HG02852 (cell line): ENCODE results near the gene HEATR5A.

ENCODE experiments used
- ATAC-seq: cut with Tn5 transposase; IDR thresholded peaks from one replicate; pipeline ENCODE4 v1.9.1; 2021; ENCODE audit warnings: mild to moderate bottlenecking, moderate library complexity; ENCODE audit not compliant: unreplicated experiment

Gene HEATR5A

DNA sequence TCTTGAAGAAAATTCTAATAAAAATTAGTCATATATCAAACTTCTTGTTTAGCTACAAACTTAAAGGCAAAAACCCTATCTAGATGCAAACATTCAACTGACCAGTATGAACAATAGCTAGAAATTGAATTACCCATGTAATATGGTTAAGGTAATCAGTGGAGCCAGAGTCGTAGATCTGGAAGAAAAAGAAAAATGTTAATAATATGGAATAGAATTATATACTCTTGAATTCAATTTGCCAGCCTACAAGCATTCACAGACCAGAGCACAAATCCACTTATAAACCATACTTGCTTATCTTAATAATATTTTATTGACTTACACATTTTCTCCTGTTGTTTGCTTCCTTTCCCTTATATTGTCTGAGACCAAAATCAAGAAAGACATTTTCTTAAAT lies 7.7 kb upstream of the HEATR5A start:
- no peak for ATAC-seq

DNA sequence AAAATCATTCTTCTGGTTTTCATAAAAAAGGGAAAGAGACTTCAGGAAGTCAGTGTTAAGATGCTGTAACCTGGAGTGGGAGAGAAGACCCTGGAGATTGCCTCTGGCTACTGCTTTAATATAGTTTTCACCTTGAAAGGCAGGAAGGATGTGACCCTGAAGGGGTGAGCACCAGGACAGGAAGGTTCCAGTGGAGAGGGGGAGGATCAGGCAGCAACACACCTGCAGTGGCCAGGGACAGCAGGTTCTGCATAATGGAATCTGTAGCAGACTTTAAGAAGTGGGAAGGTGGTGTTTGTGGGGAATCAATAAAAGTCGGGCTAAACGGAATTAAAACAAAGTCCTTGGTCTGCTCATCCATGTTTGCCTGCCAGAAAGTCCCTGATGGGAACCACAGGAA lies 6.3 kb upstream of the HEATR5A start:
- no peak for ATAC-seq

DNA sequence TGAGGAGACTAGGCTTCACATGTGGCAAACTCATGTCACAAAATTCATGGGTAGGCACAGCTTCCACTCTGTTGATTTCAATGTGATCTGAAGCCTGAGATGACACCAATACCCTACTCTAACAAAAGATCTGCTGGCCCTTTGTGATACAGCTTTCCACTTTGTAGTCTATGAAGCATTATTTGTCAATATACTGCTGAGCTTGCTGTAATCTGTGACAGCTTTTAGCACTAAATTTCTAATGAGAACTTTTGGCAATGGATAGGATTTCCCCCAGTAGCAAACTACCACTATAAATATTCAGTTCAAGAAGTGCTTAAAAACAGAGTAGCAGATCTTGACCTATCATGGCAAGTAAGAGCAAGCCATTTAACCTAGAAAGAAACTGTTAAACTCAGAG lies 5.6 kb upstream of the HEATR5A start:
- ATAC-seq, result no peak

DNA sequence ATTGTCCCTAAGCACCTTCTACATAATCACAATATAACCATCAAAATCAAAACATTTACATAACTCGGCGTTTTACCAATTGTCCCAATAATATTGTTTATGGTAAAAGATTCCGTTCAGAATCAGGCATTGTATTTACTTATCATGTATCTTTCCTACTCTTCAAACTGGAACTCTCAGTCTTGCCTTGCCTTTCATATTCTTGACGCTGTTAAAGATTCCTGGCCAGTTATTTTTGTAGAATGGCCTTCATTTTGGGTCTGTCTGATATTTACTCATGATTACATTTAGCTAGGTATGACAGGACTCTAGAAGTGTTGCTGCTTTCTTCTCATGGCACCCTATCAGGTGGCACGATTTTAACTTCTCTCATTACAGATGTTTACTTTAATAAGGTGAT lies 850 bp upstream of the HEATR5A start:
- no peak for ATAC-seq

DNA sequence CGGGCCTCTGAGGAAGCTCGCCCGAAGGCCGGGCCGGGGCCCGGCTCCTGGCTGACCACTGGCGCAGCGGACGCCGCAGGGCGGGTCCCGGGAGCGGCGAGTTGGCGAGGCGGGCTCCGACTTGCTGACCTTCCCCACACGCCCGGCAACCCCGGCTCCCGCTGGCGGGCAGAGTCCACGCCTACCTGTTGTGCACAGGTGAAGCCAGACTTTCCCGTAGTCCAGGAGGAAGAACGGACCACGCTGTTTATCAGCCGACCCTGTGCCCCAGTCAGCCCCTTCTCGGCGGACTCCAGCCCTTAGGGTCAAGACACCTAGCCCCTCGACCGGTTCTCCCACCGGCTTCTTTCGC lies 407 bp downstream of the HEATR5A start:
- peak; percentile 23 for ATAC-seq

DNA sequence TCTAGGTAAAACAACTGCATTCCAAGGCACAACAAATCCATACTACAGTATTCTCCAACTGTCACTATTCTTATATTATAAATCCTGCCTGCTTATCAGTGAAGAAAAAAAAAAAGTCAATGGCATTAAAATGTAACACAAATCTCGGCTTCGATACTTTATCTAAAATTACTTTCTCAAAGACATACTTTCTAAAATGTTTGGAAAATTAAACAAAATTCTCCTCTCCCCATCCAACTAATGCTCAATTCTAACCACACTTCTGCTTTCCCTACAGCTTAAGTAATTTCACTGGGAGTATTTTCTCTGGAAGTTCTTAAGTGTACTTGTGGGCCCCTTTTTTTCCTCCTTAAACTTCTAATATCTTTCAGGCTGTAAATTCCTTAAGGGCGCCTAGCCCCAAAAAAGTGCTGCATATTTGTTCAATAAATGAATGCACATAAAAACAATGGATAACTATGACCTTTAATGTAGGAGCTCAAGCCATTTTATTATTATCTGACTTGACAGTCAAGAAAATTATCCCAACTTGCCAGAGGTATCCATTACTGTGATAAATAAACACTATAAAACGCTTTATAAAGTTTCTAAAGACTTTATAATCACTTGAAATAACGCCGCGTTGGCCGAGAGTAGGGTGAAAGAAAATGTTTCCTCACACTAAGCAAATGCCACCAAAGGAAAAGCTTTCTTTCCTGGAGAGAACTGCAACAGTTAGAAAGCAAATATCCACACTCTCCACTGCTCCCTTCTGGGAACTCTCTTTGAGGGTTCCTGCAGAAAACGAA lies 977 bp downstream of the HEATR5A start:
- no peak for ATAC-seq

DNA sequence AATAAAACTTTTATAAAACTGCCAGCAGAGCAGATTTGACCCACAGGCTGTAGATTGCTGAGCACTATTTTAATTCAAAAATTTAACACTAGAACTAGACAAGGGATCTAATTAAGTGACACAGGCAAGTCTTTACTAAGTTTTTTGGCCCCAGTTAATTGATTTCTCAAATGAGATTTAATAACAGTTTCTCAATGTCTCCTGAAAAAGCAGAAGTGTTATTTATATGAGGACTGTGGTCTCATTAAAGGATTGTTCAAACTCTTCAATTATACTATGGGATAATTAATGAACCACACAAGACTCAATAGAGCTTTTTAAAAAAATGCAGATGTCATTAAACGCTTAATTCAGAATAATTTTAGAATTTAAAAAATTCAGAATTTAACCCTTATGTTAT lies 1.9 kb downstream of the HEATR5A start:
- ATAC-seq, result no peak

DNA sequence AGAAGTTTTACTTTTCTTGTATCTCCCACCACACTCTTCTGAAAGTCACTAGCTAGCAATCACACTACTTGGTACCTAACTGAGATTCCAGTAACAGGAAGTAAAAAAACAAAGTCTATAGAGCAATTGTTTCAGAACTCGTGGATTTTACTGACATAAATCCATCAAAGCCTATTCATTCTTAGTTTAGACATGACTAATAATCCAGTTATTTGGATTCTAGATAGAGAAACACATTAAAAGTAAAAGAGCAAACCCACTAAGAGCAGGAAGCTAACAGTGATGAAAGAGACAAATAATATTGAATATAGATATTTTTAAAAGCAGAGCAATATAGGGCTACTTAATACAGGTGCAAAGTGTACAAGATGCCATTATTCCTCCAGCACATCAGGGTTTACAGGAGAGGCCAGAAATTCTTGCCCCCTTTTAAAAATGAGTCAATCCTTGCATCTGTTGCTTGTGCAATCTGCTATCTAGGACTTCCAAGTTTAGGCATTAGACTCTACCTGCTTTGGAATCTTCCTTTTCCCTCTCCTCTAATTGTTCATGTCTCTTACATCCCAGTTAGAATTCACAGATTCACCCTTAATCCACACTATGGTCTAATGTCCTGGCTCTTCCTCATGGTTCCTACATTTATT lies 6.0 kb downstream of the HEATR5A start:
- no peak for ATAC-seq

DNA sequence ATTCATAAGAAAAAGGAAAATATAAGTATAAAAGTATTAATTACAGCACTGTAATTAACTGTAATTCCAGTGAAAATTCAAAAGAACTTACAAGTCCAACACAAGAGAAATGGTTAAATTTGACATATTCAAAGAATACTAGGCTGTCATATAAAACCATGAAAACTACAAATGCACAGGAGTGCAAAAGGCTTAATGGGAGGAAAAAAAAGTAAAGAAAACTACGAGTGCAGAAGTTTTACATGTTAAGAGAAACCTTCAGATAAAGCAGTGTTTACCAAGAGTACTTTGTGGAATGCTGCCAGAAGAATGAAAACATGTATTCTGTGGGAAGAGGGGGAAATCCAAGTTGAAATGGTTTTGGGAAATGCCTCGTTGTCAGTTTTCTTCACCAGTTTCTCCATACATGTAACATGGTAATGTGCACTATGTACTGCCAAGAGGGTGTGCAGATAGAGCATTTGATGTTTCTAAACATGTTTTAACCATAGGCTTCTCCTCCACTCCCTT lies 9.1 kb downstream of the HEATR5A start:
- ATAC-seq, result no peak

DNA sequence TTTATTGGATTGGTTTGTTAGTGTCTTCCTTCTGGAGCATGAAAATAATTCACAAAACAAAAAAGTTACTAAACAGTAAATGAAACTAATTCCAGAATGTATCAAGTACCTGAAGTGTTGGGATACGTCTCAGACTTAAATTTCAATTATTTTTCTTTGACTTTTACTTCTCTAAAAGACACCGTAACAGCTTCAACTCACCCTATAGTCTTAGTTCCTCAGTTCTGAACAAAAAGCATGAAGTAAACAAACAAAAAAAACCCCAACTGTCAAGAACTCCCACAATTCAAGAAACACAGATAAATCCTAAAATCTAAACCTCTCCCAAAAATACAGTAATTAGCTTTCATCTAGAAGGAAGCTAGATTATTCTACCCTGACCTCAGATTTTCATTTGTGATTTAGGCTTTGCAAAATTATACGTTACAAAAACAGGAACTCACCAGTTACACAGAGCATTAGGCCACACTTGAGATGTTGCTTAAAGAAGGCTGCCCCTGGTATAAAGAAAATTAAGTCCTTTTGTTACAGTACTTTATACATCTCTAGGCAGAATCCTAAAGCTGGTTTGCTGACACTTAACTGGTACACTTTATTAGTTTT lies 10.2 kb downstream of the HEATR5A start:
- no peak for ATAC-seq

DNA sequence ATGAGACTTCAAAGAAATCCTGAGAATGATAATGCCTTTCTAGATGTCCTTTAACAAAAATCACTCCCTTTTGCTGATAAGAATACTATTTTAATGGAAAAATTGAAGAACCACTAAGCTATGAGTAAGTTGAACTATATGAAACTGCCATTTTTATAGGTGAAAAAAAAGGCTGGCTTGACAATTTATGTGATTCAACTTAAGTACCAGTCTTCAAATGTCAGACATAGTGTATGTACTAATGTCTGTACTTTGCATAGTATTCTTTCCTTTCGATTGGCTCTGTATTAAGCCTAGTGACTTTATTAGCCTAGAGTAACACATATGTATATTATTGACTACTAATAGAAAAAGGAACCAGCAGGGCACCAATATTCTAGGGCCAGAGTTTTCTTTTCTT lies 11.9 kb downstream of the HEATR5A start:
- ATAC-seq, result no peak

DNA sequence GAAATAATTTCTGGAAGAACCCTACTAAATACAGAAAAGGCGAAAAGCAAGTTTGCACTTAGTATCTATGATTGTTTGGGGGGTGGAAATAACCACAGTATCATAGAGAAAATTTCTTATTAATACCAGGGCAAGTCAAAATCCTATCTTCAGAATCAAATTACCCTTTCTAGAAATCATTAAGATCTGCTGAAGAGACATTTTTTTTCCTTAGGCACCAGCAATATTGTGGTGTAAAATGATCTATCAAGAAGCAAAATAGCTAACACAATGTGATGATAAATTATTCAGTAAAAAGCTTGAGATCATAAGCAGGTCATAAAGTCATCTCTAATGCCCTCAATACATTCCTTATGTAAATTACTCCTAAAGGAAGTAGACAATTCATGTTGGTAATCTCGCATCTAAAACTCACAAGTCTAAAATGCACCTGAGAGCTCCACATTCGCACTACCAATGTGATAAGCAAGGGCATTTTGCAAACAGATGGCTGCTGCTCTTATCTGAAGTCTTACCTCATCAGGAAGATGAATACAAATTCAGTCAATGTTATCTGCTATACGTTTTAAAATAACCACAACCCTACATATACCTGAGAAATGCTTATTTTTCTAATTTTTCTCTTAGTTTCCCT lies 14.6 kb downstream of the HEATR5A start:
- ATAC-seq, result no peak

DNA sequence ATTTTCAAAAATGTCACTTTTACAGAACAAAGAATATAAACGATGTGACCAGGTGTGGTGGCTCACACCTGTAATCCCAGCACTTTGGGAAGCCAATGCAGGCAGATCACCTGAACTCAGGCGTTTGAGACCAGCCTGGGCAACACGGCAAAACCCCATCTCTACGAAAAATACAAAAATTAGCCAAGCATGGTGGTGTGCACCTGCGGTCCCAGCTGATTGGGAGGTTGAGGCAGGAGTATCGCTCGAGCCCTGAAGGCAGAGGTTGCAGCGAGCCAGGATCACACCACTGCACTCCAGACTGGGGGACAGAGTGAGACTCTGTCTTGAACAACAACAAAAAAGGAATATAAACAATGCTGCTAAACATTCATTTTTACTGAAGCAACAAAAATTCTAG lies 15.2 kb downstream of the HEATR5A start:
- ATAC-seq, result no peak

DNA sequence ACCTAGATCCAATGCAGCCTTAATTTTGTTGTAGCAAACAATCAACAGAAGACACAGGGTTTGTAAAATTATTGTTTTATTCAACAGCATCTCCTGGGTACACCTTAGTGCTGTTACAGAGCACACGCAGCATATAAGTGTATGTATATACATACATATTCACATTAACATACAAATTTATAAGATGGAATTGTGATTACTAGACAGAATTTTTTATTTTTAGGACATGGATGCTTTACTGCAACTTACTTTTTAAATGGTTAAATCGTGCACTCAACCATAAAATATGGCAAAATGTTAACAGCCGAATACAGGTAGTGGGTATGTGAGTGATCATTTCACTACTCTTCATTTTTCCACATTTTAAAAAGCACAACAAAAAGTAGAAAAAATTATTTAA lies 16.6 kb downstream of the HEATR5A start:
- ATAC-seq, result no peak

DNA sequence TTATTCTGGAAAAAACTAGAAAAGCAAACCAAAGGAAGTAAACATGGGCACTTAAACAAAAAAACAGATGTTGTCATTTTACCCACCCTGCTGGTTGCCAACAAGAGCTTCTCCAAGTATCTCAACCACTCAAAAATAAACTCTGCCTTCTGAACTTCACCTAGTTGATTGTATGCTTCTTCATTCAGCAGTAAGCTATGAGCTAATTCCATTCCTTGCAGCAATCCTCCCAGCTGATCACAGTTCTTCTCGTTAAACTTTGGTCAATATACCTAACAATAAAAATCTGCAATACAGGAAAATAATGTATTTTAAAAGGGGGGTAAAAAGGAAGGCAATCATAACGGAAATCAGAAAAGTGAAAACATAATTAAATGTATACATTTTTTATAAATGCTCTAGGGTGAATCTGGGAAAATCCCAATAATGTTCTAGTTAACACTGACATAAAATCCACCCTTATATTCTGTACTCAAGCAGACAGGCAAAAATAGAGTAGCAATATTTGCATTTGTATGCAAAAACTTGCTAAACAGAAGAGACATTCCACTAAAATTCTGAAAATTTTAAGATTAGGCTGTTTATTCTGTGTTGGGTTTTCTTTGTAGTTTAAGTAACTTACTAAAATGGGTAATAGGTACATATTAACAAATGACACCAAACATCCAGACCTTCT lies 17.4 kb downstream of the HEATR5A start:
- ATAC-seq, result no peak

DNA sequence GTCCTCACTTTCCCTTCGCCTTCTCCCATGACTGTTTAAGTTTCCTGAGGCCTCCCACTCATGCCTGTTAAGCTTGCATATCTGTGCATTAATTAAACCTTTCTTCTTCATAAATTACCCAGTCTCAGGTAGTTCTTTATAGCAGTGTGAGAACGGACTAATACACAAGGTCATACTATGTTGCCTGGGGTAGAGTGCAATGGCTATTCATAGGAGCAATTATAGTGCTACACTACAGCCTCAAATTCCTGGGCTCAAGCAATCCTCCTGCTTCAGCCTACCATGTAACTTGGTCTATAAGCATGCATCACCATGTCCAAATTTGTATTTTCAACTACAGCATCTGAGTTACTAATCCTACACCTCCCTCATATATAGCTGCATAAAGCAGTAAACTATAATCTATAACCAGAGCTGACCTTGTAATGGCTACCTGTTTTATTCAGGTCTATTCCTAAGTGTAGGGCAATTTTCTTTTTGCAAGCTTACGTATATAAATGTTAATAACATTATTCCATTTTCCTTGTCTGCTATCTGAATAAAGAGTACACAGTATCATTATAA lies 18.9 kb downstream of the HEATR5A start:
- ATAC-seq, result no peak

DNA sequence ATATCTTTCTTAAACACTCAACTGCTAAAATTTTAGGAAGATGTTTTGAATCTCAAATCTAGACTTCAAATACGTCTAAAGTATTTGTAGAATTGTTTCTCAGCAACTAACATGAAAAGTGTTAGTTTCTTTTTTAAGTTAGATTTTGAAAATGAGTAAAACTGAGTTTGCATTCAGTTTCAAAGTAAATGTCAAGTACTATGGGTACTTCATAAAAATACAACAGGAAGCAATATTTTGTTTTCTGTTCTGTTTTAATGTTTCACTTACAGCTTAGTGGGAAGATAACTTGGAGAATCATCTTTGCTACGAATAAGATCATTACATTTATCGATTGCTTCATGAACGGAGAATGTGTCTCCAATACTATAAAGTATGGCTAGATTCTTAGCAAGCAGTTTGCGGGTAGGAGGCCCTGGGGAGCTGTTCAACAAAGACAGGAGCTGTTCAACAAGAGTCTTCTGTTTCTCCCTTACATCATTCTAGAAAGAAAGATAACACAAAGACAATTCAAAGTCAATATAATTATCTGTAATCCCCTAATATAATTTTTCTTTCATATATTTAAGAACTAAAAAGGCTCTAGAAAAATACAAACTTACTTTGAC lies 20.2 kb downstream of the HEATR5A start:
- no peak for ATAC-seq

DNA sequence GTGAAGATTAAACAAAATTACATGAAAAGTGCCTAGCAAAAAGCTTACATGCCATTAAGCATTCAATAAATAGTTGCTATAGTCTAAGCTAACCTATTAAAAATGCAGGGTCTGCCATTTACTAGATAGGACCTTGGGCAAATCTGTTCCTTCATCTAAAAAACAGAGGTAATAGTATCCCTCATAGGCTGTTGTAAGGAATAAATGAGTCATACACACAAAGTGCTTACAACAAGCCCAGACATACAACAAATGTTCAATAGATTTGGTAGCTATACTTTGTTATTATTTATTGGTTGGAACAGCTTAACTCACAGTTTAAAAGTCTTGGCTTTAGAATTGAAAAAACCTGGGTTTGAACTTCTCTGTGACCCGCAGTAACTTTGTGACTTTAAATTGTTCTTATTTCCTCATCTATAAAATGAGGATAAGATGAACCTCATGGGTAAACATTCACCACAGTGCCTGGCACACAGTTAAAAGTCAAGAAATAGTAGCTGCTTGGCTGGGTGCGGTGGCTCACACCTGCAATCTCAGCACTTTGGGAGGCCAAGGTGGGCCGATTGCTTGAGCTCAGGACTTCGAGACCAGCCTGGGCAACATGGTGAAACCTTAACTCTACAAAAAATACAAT lies 24.7 kb downstream of the HEATR5A start:
- ATAC-seq, result no peak

DNA sequence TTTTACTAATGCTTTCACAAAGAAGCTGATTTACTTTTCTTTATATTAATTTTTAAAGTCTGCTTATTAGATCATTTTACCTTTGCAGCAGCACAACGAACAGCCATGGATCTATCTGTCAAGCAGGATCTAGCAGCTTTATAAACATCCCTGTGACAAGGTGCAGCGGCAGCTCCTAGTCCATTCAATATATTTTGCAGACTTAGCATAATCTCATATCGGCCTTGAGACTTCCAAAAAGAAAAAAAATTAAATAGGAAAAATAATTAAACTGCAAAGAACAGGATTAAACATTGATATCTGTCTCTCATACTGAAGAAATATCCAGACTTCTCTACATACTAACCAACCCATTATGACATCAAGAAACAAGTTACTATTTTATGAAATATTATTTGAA lies 25.2 kb downstream of the HEATR5A start:
- ATAC-seq, result no peak

DNA sequence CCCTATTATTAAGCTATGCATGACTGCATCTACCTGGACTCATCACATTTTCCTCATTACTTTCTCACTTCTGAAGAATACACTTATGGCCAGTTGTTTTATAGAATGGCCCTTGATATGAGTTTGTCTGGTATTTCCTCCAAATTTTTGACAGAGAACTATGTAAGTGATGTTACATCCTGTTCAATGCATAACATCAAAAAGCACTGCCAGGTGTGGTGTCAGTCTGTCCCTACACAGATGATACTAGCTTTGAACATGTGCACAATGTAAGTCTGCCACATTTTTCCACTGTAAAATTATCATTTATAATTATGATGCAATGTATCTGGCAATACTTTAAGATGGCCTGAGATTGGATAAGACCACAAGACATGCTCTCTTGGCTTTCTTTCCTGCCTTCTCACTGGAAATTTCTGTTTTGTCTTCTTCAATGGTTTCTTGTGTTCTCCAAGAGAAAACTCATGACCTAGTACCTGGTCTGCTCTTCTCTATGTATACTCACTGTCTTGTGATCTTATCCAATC lies 28.3 kb downstream of the HEATR5A start:
- no peak for ATAC-seq
